ENCODE results near the gene ADPRH.

ADPRH gene

GRCh38 chr3:119635719-119636118, 56.4 kb downstream of the ADPRH start:
- no peak for TF ChIP-seq CTCF (IDR thresholded peaks at IDR 0.05)
- H3K36me3 ChIP-seq, result no peaks in the 10 kb centered on the region
- peaks cover 15 to 19% of the 10 kb centered on the region in 2 experiments for H3K4me1 ChIP-seq (ENCODE audit: control insufficient read depth in 1 of 2, insufficient read depth in 1 of 2, low read depth in 1 of 2, low read length in 1 of 2)

GRCh38 chr3:119636249-119636648, 57.0 kb downstream of the ADPRH start:
- peaks cover 13 to 17% of the 10 kb centered on the region in 2 experiments for H3K4me1 ChIP-seq (ENCODE audit: control insufficient read depth in 1 of 2, insufficient read depth in 1 of 2, low read depth in 1 of 2, low read length in 1 of 2)
- H3K9me3 ChIP-seq, result no peaks in the 10 kb centered on the region
- no peak overlapping the region for H3K27ac ChIP-seq
- TF ChIP-seq CTCF (IDR thresholded peaks at IDR 0.05), result no peak
- no peaks in the 10 kb centered on the region for H3K27me3 ChIP-seq
- H3K4me3 ChIP-seq (ENCODE audit: low read depth in 1 of 2, low read length in 1 of 2), result no peak overlapping the region
- no peaks in the 10 kb centered on the region for H3K36me3 ChIP-seq

More at GRCh38 chr3:119635719-119636118, 56.4 kb downstream of the ADPRH start:
- Histone ChIP-seq H3K9me3 (no peaks in the 10 kb centered on the region), H3K4me3 (ENCODE audit: low read depth in 1 of 2, low read length in 1 of 2) (no peak overlapping the region), H3K27me3 (no peaks in the 10 kb centered on the region), H3K27ac (no peak overlapping the region)

GRCh38 chr3:119636891-119637611, 57.8 kb downstream of the ADPRH start:
- peaks cover 13 to 17% of the 10 kb centered on the region in 2 experiments for H3K4me1 ChIP-seq (ENCODE audit: control insufficient read depth in 1 of 2, insufficient read depth in 1 of 2, low read depth in 1 of 2, low read length in 1 of 2)
- no peak overlapping the region for H3K4me3 ChIP-seq (ENCODE audit: low read depth in 1 of 2, low read length in 1 of 2)
- TF ChIP-seq CTCF (IDR thresholded peaks at IDR 0.05), result no peak
- no peaks in the 10 kb centered on the region for H3K36me3 ChIP-seq
- no peaks in the 10 kb centered on the region for H3K27me3 ChIP-seq
- H3K27ac ChIP-seq, result peak overlapping the region; percentile 59
- no peaks in the 10 kb centered on the region for H3K9me3 ChIP-seq

- Histone ChIP-seq H3K4me3 (ENCODE audit: low read depth in 1 of 2, low read length in 1 of 2) (peak overlapping the region; percentile 6 to 43), H3K36me3 (no peaks in the 10 kb centered on the region), H3K27me3 (no peaks in the 10 kb centered on the region), H3K9me3 (no peaks in the 10 kb centered on the region), H3K27ac (peak overlapping the region; percentile 59), H3K4me1 (ENCODE audit: control insufficient read depth in 1 of 2, insufficient read depth in 1 of 2, low read depth in 1 of 2, low read length in 1 of 2) (peaks cover 13 to 17% of the 10 kb centered on the region in 2 experiments)
- TF ChIP-seq CTCF (IDR thresholded peaks at IDR 0.05), result no peak
Observed at GRCh38 chr3:119637679-119638477, 58.6 kb downstream of the ADPRH start.

Data from neutrophil (primary cell).